Measurements from ENCODE around the gene CER1. TPM values are rescaled to one million over a fixed set of nuclear protein-coding genes. Genes with fewer than 3 reads are reported as not detected.

The CER1 gene, protein sequence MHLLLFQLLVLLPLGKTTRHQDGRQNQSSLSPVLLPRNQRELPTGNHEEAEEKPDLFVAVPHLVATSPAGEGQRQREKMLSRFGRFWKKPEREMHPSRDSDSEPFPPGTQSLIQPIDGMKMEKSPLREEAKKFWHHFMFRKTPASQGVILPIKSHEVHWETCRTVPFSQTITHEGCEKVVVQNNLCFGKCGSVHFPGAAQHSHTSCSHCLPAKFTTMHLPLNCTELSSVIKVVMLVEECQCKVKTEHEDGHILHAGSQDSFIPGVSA
- total RNA-seq (ENCODE audit: low replicate concordance) = not detected in 2 replicates

DNA sequence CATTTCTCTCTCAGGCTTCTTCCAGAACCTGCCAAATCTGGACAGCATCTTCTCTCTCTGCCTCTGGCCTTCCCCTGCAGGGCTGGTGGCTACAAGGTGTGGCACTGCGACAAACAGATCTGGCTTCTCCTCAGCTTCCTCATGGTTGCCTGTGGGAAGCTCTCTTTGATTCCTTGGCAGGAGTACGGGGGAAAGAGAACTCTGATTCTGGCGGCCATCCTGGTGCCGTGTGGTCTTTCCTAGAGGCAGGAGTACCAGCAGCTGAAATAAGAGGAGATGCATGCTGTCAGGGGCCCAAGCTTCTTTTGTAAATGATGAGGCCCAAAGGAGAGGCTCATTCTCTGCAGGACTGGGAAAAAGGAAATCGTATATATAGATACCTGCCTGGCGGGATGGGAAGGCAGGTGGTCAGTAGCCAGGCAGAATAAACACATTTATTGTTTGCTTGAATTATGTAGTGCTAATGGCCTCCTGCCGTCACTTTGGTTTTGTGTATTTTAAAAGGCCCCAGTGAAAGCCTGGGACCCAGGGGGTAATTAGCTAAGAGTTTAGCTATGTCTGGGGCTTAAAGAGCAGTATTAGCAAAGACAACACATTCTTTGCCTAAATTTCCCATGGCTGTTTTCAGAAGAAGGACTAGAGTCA, at the start of gene CER1:
Gene CER1 (minus strand): TSS at position 343 of the 645 bp plus-strand sequence. CDS start 61 bp downstream, at position 282.

DNA sequence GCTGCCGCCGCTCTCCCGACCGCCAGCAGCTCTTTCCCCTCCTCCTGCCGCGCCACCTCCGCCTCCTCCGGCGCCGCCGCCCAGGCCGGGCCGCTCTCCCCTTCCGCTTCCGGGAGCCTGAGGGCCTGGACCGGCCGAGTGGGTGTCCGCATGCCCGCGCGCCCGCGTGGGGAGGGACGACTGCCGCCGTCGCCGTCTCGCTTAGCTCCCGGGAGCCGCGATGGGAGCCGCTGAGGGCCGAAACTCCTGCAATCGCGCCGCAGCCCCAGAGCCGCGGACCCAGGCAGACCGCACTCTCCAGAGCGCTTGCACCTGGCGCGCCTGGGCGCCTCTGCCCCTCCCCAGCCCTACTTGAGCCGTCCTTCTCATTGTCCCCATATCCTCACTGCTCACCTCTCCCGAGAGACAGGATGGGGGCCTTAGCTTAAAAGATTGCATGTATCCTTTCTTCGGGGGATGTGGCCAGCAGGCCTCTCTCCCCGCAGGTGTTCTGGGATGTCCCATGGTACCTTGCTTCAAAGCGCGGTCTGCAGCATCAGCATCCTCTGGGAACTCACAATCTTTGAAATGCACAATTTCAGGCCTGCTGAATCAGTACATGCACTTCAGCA, 29.2 kb downstream of the CER1 start, which contains the start of gene ZDHHC21:
Gene ZDHHC21 (minus strand): TSS at position 182 of the 611 bp plus-strand sequence. CDS start 19,092 bp downstream, outside the sequence.

Other genes starting within 250 kb of the CER1 start
- 3.5 and 6.1 TPM in 2 replicates for gene ZDHHC21, start 29.3 kb downstream of the CER1 start, total RNA-seq (ENCODE audit: low replicate concordance)
- under 0.01 and 1.1 TPM in 2 replicates for gene FREM1, start 187.7 kb upstream of the CER1 start, total RNA-seq (ENCODE audit: low replicate concordance)